ENCODE measurements around the gene LASP1. TPM values are rescaled to one million over a fixed set of nuclear protein-coding genes. Genes with fewer than 3 reads are reported as not detected.

The LASP1 gene
- total RNA-seq, 3 donors from 2014 or later: 88.7 to 145 (median 92.8) TPM

- intact Hi-C loops (cut with DNase I; ENCODE audit: low total_unique reads): no loop called here
- peak overlapping the region in 1 of 2 donors; percentile 68 for H3K27ac ChIP-seq
- H3K4me3 ChIP-seq: no peak overlapping the region
- no peaks in the 10 kb centered on the region for H3K27me3 ChIP-seq
- TF ChIP-seq POLR2AphosphoS5 (IDR thresholded peaks at IDR 0.05): no peak
- no peak for TF ChIP-seq POLR2A (IDR thresholded peaks at IDR 0.05)
- TF ChIP-seq CTCF (IDR thresholded peaks at IDR 0.05): no peak
- DNase-seq (ENCODE audit: low spot score in 2 of 2): peak; percentile 10 to 31
- H3K9me3 ChIP-seq: no peaks in the 10 kb centered on the region
- H3K4me1 ChIP-seq: no peaks in the 10 kb centered on the region
- H3K36me3 ChIP-seq: peaks cover 8% of the 10 kb centered on the region
These were observed 50.8 kb downstream of the LASP1 start for GRCh38 chr17:38920374-38921291.

GRCh38 chr17:38921756-38922411, 52.0 kb downstream of the LASP1 start:
- Histone ChIP-seq H3K27me3 (no peaks in the 10 kb centered on the region), H3K4me1 (no peaks in the 10 kb centered on the region), H3K9me3 (no peaks in the 10 kb centered on the region), H3K36me3 (peaks cover 8% of the 10 kb centered on the region), H3K4me3 (no peak overlapping the region), H3K27ac (peak overlapping the region; percentile 9 to 66)
- intact Hi-C loops (cut with DNase I; ENCODE audit: low total_unique reads): no loop called here
- DNase-seq (ENCODE audit: low spot score in 2 of 2): peak; percentile 11 to 38
- TF ChIP-seq POLR2A (IDR thresholded peaks at IDR 0.05): no peak
- no peak for TF ChIP-seq CTCF (IDR thresholded peaks at IDR 0.05)
- TF ChIP-seq POLR2AphosphoS5 (IDR thresholded peaks at IDR 0.05): no peak

GRCh38 chr17:38922538-38923297, 52.9 kb downstream of the LASP1 start:
- H3K36me3 ChIP-seq: peaks cover 8% of the 10 kb centered on the region
- no peaks in the 10 kb centered on the region for H3K9me3 ChIP-seq
- no peaks in the 10 kb centered on the region for H3K4me1 ChIP-seq
- DNase-seq (ENCODE audit: low spot score in 2 of 2): peak; percentile 44 to 53
- H3K4me3 ChIP-seq: no peak overlapping the region
- peak overlapping the region; percentile 9 to 66 for H3K27ac ChIP-seq
- TF ChIP-seq CTCF (IDR thresholded peaks at IDR 0.05) (no peak), POLR2AphosphoS5 (IDR thresholded peaks at IDR 0.05) (no peak), POLR2A (IDR thresholded peaks at IDR 0.05) (no peak)
- H3K27me3 ChIP-seq: no peaks in the 10 kb centered on the region
- intact Hi-C loops (cut with DNase I; ENCODE audit: low total_unique reads): no loop called here

DNA sequence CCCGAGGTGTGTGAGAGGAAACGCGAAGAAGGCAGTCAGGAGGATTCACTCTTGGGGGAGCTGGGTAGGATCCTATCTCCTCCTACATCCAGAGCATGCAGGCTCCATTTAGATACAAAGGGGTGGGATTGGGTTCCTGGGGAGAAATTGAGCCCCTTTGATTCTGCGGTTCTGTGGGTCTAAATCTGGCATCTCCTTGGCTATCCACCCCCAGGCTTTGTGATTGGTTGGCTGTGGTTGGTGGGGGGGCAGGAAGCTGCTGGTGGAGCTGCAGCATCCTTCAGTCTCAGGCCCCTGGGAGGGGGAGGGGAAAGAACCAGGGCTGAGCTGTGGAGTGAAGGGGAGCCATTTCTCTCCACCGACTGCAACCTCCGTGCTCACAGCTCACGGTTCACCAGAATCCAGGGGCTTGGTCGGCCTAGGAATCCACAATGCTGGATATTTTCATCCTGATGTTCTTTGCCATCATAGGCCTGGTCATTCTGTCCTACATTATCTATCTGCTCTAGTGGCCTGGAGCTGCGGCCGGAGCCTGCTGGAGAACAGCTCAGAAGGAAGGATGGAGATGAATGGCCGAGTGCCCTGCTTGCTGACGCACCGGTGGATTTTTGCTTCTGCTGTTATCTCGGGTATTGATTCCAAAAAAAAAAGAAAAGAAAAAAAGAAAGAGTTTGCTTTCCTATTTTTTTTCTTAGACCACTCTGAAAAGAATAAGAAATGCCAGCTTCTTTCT, 55.6 kb downstream of the LASP1 start, which contains the start of gene LASP1NB:
LASP1NB (plus strand) TSS at position 352 of the 733 bp plus-strand sequence.
- H3K4me1 ChIP-seq: no peaks in the 10 kb centered on the region
- H3K9me3 ChIP-seq: no peaks in the 10 kb centered on the region
- no peak within 1 kb of the TSS for H3K4me3 ChIP-seq
- no peak within 1 kb of the TSS for H3K27ac ChIP-seq
- DNase-seq (ENCODE audit: low spot score in 2 of 2): no peak
- no peak for TF ChIP-seq POLR2AphosphoS5 (IDR thresholded peaks at IDR 0.05)
- H3K36me3 ChIP-seq: no peaks in the 10 kb centered on the region
- intact Hi-C loops (cut with DNase I; ENCODE audit: low total_unique reads): no loop called here
- no peaks in the 10 kb centered on the region for H3K27me3 ChIP-seq
